Caki2 (cell line): Measurements from ENCODE around the gene FMO1. TPM values are rescaled to one million over a fixed set of nuclear protein-coding genes. Genes with fewer than 3 reads are reported as not detected.

Source experiments
- DNase-seq: peaks from one replicate; pipeline ENCODE4 v3.0.0-alpha.2; 2015; ENCODE audit warnings: low read depth
- in situ Hi-C: cut with HindIII; loops from 2 replicates; pipeline ENCODE4 v1.10.0; 2016; ENCODE audit warnings: low sequenced_read_pairs, low pct_unique_long_range_greater_than_20kb, mixed read lengths
- total RNA-seq: library from RNA; depleted of rRNA; stranded (reverse); fragments of >200 nt; shearing (Covaris generic); gene quantifications from 2 replicates; pipeline ENCODE4 v1.2.3, GENCODE V29; 2014; ENCODE audit warnings: low replicate concordance; rRNA removed

Gene FMO1
- total RNA-seq, 1 experiment from 2014 or later, result not detected

- DNase-seq, result no peak
- in situ Hi-C loops, result no loop called here
These were observed 65.1 kb downstream of the FMO1 start for GRCh38 chr1:171313319-171313834.

GRCh38 chr1:171313835-171314320 lies 65.6 kb downstream of the FMO1 start, which contains the start of gene FMO4:
TSS of gene FMO4 (plus strand) at chr1:171314183. CDS start at chr1:171319826, 5,643 bp downstream.
- peak; percentile 95 for DNase-seq
- in situ Hi-C loops, result no loop called here

DNA sequence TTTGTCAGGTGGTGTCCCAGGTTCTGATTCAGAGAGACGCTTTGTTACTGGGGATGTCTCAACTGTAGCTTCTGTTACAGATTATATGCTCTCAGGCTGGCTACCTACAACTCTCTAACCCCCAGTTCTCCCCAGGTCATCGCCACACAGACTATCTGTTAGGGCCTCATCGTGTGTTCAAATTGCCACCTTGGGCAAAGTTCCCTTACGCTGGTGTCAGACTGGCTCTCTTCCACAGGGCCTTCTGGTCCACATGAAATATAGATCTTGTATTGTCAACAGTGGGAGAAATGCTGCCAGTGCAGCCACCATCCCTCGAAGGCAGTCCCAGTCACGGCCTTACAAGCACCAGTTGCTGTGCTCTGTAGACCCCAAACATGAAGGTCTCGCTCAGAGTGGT lies 81.0 kb downstream of the FMO1 start:
- in situ Hi-C loops, result no loop called here

DNA sequence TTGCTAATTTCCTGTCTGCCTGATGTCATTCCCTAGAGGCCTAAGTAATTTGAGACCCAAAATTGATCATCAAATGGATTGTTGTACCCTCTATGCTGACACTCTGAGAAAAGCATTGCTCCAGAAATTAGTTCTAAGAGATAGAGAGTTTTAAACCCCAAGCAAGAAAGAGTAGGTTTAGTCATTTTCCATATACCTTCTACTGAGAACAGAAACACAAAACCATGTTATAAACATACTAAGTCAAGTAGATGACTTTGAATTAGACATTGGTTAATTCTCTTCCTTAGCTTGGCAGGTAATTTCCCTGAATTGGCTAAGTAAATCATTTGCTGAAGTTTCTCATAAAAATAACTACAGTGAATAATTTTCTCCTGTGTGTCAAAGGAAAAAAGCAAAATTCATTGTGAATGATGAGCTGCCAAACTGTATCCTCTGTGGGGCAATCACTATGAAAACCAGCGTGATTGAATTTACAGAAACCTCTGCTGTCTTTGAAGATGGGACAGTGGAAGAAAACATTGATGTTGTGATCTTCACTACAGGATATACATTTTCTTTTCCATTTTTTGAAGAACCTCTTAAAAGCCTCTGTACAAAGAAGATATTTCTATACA lies 85.8 kb downstream of the FMO1 start:
- no peak for DNase-seq
- in situ Hi-C loops, result no loop called here

More for the DNA sequence above, 81.0 kb downstream of the FMO1 start:
- no peak for DNase-seq

Other genes starting within 250 kb of the FMO1 start
- gene FMO3, start 157.6 kb upstream of the FMO1 start, total RNA-seq, result not detected in 2 replicates
- gene FMO2, start 63.2 kb upstream of the FMO1 start, total RNA-seq, result not detected in 2 replicates
- 0.32 and 2.0 TPM in 2 replicates for gene FMO4, start 65.7 kb downstream of the FMO1 start, total RNA-seq
- gene PRRC2C, start 237.0 kb downstream of the FMO1 start, total RNA-seq, result 12.2 and 27.6 TPM in 2 replicates